ENCODE data around the gene ITGB3. TPM values are rescaled to one million over a fixed set of nuclear protein-coding genes. Genes with fewer than 3 reads are reported as not detected.
A peak's percentile ranks its signal among the peaks of the same experiment; 100 is the strongest.

Gene ITGB3
- total RNA-seq, 1 donor from 2014 or later: 71.3 TPM

- no peak overlapping the region for H3K27ac ChIP-seq
These were observed 7.5 kb upstream of the ITGB3 start for GRCh38 chr17:47246120-47246519.

DNA sequence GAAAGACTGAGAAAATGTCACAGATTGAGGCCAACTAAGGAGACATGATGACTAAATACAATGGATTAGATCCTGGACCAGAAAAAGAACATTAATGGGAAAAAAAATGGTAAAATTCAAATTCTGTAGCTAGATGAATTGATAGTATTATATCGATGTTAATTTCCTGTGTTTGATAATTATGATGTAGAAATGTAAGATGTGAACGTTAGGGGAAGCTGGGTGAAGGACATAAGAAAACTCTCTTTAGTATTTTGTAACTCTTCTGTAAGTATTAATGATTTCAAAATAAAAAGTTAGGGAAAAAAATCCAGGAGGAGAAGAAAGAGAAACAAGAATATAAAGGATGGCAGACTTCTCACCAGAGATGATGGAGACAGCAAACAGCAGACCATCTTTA is 2.8 kb upstream of the ITGB3 start:
- no peak for DNase-seq (ENCODE audit: low spot score in 2 of 2)
- TF ChIP-seq, protein P1, sequence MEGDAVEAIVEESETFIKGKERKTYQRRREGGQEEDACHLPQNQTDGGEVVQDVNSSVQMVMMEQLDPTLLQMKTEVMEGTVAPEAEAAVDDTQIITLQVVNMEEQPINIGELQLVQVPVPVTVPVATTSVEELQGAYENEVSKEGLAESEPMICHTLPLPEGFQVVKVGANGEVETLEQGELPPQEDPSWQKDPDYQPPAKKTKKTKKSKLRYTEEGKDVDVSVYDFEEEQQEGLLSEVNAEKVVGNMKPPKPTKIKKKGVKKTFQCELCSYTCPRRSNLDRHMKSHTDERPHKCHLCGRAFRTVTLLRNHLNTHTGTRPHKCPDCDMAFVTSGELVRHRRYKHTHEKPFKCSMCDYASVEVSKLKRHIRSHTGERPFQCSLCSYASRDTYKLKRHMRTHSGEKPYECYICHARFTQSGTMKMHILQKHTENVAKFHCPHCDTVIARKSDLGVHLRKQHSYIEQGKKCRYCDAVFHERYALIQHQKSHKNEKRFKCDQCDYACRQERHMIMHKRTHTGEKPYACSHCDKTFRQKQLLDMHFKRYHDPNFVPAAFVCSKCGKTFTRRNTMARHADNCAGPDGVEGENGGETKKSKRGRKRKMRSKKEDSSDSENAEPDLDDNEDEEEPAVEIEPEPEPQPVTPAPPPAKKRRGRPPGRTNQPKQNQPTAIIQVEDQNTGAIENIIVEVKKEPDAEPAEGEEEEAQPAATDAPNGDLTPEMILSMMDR (IDR thresholded peaks at IDR 0.05): no peak
- Histone ChIP-seq H3K27me3 (no peaks in the 10 kb centered on the region), H3K36me3 (no peaks in the 10 kb centered on the region), H3K27ac (no peak overlapping the region), H3K4me3 (no peak overlapping the region), H3K4me1 (peaks cover 7 to 22% of the 10 kb centered on the region in 2 donors), H3K9me3 (no peaks in the 10 kb centered on the region)
- intact Hi-C loops (cut with DNase I): no loop called here

More at GRCh38 chr17:47246120-47246519, 7.5 kb upstream of the ITGB3 start:
- intact Hi-C loops (cut with DNase I): no loop called here
- DNase-seq (ENCODE audit: low spot score in 2 of 2): no peak
- H3K4me1 ChIP-seq: no peaks in the 10 kb centered on the region
- no peak overlapping the region for H3K4me3 ChIP-seq
- H3K36me3 ChIP-seq: no peaks in the 10 kb centered on the region
- no peaks in the 10 kb centered on the region for H3K9me3 ChIP-seq
- H3K27me3 ChIP-seq: no peaks in the 10 kb centered on the region
- TF ChIP-seq, protein P1 (IDR thresholded peaks at IDR 0.05): no peak

DNA sequence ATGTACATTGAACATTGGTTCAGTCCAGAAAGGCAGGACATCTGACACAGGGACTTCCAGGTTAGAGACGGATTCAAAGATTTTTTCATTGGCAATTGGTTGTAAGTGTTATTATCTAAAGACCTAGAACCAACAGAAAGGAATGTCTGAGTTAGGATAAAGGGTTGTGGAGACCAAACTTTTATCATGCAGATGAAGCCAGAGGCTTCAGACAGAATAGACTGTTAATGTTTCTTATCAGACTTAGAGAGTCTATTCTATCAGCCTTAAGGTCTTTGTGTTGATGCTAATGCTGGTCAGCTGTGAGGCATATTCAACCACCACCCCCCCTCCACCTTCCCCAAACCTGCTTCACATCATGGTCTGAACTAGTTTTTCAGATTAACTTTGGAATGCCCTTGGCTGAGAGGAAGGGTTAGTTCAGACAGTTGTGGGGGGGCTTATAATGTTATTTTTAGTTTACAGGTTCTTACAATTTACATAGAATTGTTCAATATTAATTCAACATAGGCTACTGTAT is 2.1 kb upstream of the ITGB3 start:
- Histone ChIP-seq H3K4me3 (no peak overlapping the region), H3K27me3 (no peaks in the 10 kb centered on the region), H3K4me1 (peaks cover 7 to 27% of the 10 kb centered on the region in 2 donors), H3K27ac (no peak overlapping the region), H3K36me3 (no peaks in the 10 kb centered on the region), H3K9me3 (no peaks in the 10 kb centered on the region)
- intact Hi-C loops (cut with DNase I): no loop called here
- DNase-seq (ENCODE audit: low spot score in 2 of 2): no peak
- TF ChIP-seq, protein P1 (IDR thresholded peaks at IDR 0.05): no peak

DNA sequence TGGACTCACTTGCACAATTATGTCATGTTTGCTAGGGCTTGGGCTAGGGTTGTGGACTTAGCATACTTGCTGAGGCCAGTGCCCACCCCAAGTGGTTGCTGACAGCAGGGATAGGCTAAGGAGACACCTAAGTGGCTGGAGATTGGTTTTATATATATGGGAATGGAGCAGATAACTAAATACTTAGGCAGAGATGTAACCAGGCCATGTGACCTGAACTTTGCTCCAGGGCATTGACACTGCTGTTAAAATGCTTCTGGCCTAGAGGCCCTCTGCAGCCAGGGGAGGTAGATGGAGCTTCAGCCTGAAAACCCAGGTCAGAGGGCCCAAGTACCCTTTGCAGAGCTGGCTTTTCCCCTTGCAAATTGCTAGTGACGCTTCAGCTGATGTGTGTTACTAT is 1.4 kb upstream of the ITGB3 start:
- TF ChIP-seq, protein P1 (IDR thresholded peaks at IDR 0.05): no peak
- no peak for DNase-seq (ENCODE audit: low spot score in 2 of 2)
- intact Hi-C loops (cut with DNase I): loop anchor here (2.0 kb wide), 1 partner anchor 13 kb away; no protein-coding TSS in a partner anchor
- no peak overlapping the region for H3K4me3 ChIP-seq
- no peaks in the 10 kb centered on the region for H3K36me3 ChIP-seq
- H3K27me3 ChIP-seq: no peaks in the 10 kb centered on the region
- H3K27ac ChIP-seq: peak overlapping the region in 1 of 2 donors; percentile 95
- H3K9me3 ChIP-seq: no peaks in the 10 kb centered on the region
- H3K4me1 ChIP-seq: peaks cover 7 to 32% of the 10 kb centered on the region in 2 donors

DNA sequence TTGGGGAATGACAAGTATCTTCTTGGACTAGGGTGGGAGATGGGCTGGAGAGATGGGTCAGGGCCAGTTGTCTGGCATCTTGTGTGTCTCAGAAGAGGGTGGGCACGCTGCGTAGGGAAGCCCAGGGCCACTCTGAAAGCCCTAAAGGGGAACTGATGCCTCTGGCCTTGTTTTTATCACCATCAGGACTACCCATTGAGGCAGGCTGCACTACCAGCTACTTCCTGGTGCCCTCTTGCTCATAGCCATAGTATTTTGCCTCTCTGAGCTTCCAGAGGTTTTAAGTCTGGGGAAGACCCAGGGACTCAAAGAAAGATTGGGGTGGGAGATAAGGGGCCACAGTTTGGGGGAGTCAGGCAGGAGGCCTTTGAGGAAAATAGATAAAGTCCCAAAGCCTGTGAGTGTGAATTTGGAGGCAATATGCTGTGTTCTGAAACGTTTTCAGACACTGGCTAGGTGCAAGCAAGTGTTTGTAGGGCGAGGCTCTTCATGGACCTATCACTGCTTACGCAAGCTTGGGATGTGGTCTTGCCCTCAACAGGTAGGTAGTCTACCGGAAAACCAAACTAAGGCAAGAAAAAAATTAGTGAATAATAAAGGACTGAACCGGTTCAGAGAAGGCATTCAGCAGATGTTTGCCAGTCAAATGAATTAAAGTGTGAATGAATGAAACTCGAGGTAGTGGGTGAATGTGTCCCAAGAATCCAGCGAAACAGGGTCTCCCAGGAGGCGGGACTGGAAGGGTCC is 688 bp upstream of the ITGB3 start:
- TF ChIP-seq, protein P1 (IDR thresholded peaks at IDR 0.05): no peak
- Histone ChIP-seq H3K36me3 (no peaks in the 10 kb centered on the region), H3K27me3 (no peaks in the 10 kb centered on the region), H3K4me3 (peak overlapping the region; percentile 79 to 90), H3K27ac (peak overlapping the region; percentile 92 to 95), H3K9me3 (no peaks in the 10 kb centered on the region), H3K4me1 (peaks cover 10 to 38% of the 10 kb centered on the region in 2 donors)
- DNase-seq (ENCODE audit: low spot score in 2 of 2): peak in 1 of 2 donors; percentile 56
- intact Hi-C loops (cut with DNase I): loop anchor here (2.0 kb wide), 1 partner anchor 14 kb away; no protein-coding TSS in a partner anchor
